Stimulated activated CD8-positive, alpha-beta memory T cell treated with anti-CD3 and anti-CD28 coated beads, Interleukin-2, amount 100 ng/mL, for 1 hour (primary cell): Measurements from ENCODE around the gene PNKP.

Experiments used
- DNase-seq, 2 donors: peaks; one replicate each; pipeline ENCODE4 v3.0.0-alpha.2; 2020; ENCODE audit warnings: low read depth in 2 of 2

Gene PNKP

GRCh38 chr19:49866933-49867782 is at the start of gene PNKP:
Gene PNKP, minus strand, starts transcription at chr19:49867576. Its CDS starts 372 bp downstream, at chr19:49867204.
- DNase-seq: peak; percentile 69 to 85

- no peak for DNase-seq
Measured at GRCh38 chr19:49915271-49915670, 47.9 kb upstream of the PNKP start.

- DNase-seq: no peak
Measured at GRCh38 chr19:49913720-49914119, 46.3 kb upstream of the PNKP start.

- DNase-seq: no peak
Measured at GRCh38 chr19:49912965-49913685, 45.7 kb upstream of the PNKP start.

- DNase-seq: no peak
Measured at GRCh38 chr19:49911381-49912145, 44.2 kb upstream of the PNKP start.

- DNase-seq: no peak
Measured at GRCh38 chr19:49910179-49910578, 42.8 kb upstream of the PNKP start.

- no peak for DNase-seq
Measured at GRCh38 chr19:49908480-49909420, 41.4 kb upstream of the PNKP start.

- no peak for DNase-seq
Measured at GRCh38 chr19:49907745-49908446, 40.5 kb upstream of the PNKP start.

GRCh38 chr19:49906879-49907564 is 39.6 kb upstream of the PNKP start:
- DNase-seq: no peak

- DNase-seq: no peak
Measured at GRCh38 chr19:49904136-49904535, 36.8 kb upstream of the PNKP start.

- peak; percentile 23 to 37 for DNase-seq
Measured at GRCh38 chr19:49896863-49897621, 29.7 kb upstream of the PNKP start, which contains the start of gene IL4I1. Gene IL4I1, minus strand, starts transcription at chr19:49896887. Its CDS starts 727 bp downstream, at chr19:49896160.

- DNase-seq: no peak
Measured at GRCh38 chr19:49895566-49896297, 28.4 kb upstream of the PNKP start.

GRCh38 chr19:49894879-49895565 is 27.6 kb upstream of the PNKP start:
- DNase-seq: no peak

- no peak for DNase-seq
Measured at GRCh38 chr19:49894011-49894664, 26.8 kb upstream of the PNKP start.

GRCh38 chr19:49892716-49893115 is 25.3 kb upstream of the PNKP start:
- no peak for DNase-seq

GRCh38 chr19:49891393-49891792 is 24.0 kb upstream of the PNKP start:
- DNase-seq: no peak
